Testis (tissue), 3 donors: Measurements from ENCODE around the gene OTOF. TPM values are rescaled to one million over a fixed set of nuclear protein-coding genes. Genes with fewer than 3 reads are reported as not detected.
A peak's percentile ranks its signal among the peaks of the same experiment; 100 is the strongest.

Source experiments
- DNase-seq: peaks from one replicate; pipeline ENCODE4 v3.0.0-alpha.2; 2019
- H3K27ac ChIP-seq, 2 donors: fragments of 200-600 bp; sonication (generic); one replicate each; pipeline ENCODE4 v1.5.1; 2019
- H3K27me3 ChIP-seq: fragments of 200-600 bp; sonication (generic); one replicate; pipeline ENCODE4 v1.5.1; 2019
- H3K36me3 ChIP-seq: fragments of 200-600 bp; sonication (generic); one replicate; pipeline ENCODE4 v1.5.1; 2017; ENCODE audit warnings: low read depth; ENCODE audit errors: missing control alignments
- H3K4me1 ChIP-seq: fragments of 200-600 bp; sonication (generic); one replicate; pipeline ENCODE4 v1.5.1; 2019
- H3K4me3 ChIP-seq, 2 donors: fragments of 200-600 bp; sonication (generic); one replicate each; pipeline ENCODE4 v1.5.1; 2017 to 2019
- H3K9me3 ChIP-seq: fragments of 200-600 bp; sonication (generic); one replicate; pipeline ENCODE4 v1.5.1; 2017
- POLR2A ChIP-seq: fragments of 450-650 bp; IDR thresholded peaks from one replicate; pipeline ENCODE4 v1.6.1; 2017; ENCODE audit warnings: antibody characterized with exemption, mild to moderate bottlenecking, moderate library complexity
- WGBS, 2 donors: methylation state at CpG; one replicate each; pipeline ENCODE4 v1.1.5; 2018; 5-methylcytosine and 5-hydroxymethylcytosine counted together
- intact Hi-C: fragments of 100-400 bp; cut with DNase I; formaldehyde crosslinking; loops from one replicate; pipeline ENCODE4 v1.15.1; 2023; ENCODE audit warnings: low total_unique reads
- polyA plus RNA-seq: library from polyadenylated mRNA; stranded (reverse); fragments of 350-450 nt; fragmentation: Illumina TruSeq; extraction: RNeasy Lipid Tissue Mini Kit (QIAGEN cat#74804); gene quantifications from one replicate; pipeline ENCODE4 v1.2.3, GENCODE V29; 2014; ENCODE audit warnings: low read depth, low replicate concordance; ENCODE audit not compliant: insufficient read depth
- total RNA-seq, 2 donors: library from RNA; depleted of rRNA; stranded (reverse); fragments of >200 nt; gene quantifications; one replicate each; pipeline ENCODE4 v1.2.3, GENCODE V29; 2016
- TF ChIP-seq, protein P1 (sequence below), 3 experiments: fragments of 450-650 bp in 2 of 3; fragments of 200-600 bp in 1 of 3; sonication (generic) in 1 of 3; IDR thresholded peaks; one replicate each; pipeline ENCODE4 v1.5.1; 2016 to 2019; ENCODE audit warnings: antibody characterized with exemption in 3 of 3, mild to moderate bottlenecking in 2 of 3, moderate library complexity in 1 of 3

Gene OTOF
- total and polyA plus RNA-seq, 3 donors from 2014 or later, result 1.6 to 2.2 (median 1.7) TPM

DNA sequence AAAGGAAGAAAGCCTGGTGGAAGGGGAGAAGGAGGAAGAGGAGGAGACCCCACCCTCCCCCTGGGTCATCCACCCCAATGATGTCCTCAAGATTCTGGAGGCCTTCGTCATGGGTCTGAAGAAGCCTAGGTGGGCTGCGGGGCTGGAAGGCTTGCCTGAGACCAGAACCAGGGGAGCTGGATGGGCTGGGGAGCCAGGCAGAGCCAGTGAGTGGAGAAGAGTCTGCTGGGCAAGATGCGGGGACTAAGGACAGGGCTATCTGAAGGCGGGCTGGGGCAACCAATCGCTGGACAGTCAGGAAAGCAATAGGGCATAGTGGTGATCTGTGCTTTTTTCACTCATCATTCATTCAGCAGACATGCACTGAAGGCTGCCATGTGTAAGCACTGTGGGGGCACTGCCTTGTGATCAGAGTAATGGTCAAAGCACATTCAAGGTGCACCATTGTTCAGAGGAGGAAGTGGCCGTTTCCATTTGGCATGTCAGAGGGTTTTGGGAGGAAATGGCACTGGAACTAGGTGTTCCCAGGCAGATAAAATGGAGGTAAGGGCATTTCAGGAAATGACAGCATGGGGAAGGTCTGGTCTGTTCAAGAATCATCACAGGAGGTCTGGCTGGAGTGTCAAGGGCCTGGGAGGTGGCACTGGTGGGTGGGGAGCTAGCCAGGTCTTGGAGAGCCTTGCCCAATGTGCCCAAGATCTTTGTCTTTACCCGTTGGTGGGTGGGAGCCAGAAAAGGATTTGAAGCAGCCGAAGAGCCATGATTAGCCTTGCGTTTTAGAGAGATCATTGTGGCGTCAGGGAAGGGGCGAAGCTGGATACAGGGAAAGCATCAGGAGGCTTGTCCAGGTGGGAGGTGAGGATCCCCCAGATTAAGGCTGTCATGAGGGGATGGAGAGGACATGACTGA lies 24.2 kb downstream of the OTOF start:
- intact Hi-C loops, result no loop called here
- no peak for TF ChIP-seq POLR2A
- TF ChIP-seq, protein P1, sequence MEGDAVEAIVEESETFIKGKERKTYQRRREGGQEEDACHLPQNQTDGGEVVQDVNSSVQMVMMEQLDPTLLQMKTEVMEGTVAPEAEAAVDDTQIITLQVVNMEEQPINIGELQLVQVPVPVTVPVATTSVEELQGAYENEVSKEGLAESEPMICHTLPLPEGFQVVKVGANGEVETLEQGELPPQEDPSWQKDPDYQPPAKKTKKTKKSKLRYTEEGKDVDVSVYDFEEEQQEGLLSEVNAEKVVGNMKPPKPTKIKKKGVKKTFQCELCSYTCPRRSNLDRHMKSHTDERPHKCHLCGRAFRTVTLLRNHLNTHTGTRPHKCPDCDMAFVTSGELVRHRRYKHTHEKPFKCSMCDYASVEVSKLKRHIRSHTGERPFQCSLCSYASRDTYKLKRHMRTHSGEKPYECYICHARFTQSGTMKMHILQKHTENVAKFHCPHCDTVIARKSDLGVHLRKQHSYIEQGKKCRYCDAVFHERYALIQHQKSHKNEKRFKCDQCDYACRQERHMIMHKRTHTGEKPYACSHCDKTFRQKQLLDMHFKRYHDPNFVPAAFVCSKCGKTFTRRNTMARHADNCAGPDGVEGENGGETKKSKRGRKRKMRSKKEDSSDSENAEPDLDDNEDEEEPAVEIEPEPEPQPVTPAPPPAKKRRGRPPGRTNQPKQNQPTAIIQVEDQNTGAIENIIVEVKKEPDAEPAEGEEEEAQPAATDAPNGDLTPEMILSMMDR (IDR thresholded peaks at IDR 0.05), result no peak
- 84 to 88% methylated on average over 11 of the region's 11 CpGs for WGBS, 2 donors
- no peaks in the 10 kb centered on the region for H3K9me3 ChIP-seq
- no peaks in the 10 kb centered on the region for H3K27me3 ChIP-seq
- H3K36me3 ChIP-seq, result no peaks in the 10 kb centered on the region
- H3K27ac ChIP-seq, result no peak overlapping the region
- H3K4me1 ChIP-seq, result no peaks in the 10 kb centered on the region
- no peak overlapping the region for H3K4me3 ChIP-seq
- no peak for DNase-seq

DNA sequence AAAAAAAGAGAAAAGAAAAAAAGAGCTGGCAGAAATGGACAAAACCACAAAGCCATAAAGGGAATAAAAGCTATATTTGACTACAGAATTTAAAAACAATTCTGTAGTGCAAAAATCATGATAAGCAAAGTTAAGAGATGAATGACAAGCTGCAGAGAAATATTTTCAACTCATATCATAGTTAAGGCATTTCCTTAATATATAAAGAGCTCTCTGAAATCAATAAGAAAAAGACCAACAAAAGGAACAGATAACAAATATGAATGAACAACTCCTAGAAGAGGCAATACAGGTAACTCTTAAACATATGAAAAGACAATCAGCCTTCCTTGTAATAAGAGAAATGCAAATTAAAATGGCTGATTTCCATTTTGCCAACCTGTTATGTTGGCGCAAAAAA lies 26.2 kb downstream of the OTOF start:
- no peaks in the 10 kb centered on the region for H3K27me3 ChIP-seq
- H3K4me1 ChIP-seq, result no peaks in the 10 kb centered on the region
- no peaks in the 10 kb centered on the region for H3K36me3 ChIP-seq
- intact Hi-C loops, result no loop called here
- 100% methylated on average over 1 of the region's 1 CpG for WGBS, 2 donors
- H3K9me3 ChIP-seq, result no peaks in the 10 kb centered on the region
- DNase-seq, result no peak
- no peak for TF ChIP-seq POLR2A
- TF ChIP-seq, protein P1 (IDR thresholded peaks at IDR 0.05), result no peak
- H3K27ac ChIP-seq, result no peak overlapping the region
- no peak overlapping the region for H3K4me3 ChIP-seq

DNA sequence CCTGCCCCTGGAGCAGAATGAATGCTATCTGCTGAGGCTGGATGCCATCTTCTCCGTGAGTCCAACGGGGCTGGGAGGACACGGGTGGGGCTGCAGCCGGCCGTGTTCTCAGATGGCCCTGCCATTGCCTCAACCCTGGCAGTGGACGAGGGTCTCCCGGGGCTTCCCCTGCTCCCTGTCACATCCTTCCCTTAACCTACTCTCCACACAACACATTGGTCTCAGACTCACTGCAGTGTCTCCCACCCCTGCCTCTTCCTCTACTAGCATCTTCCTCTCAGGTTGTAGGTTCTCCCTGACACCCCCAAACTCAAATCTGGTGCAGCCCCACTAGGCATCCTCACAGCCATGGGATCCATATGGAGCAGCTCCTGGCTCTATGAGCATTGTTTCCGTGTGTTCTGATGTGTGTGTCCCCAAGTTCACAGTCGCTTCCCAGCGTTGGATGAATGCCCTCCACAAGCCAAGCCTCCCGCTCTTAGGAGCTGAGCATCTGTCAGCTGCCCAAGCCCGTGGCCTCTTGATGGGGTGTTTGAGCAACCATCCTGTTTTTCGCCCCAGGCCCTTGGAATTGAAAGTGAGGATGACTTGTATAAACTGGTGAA lies 27.8 kb downstream of the OTOF start:
- 94% methylated on average over 13 of the region's 13 CpGs for WGBS, 2 donors
- Histone ChIP-seq H3K27ac (no peak overlapping the region), H3K9me3 (no peaks in the 10 kb centered on the region), H3K4me3 (no peak overlapping the region), H3K4me1 (no peaks in the 10 kb centered on the region), H3K27me3 (no peaks in the 10 kb centered on the region), H3K36me3 (no peaks in the 10 kb centered on the region)
- DNase-seq, result peak; percentile 11
- intact Hi-C loops, result no loop called here
- TF ChIP-seq POLR2A, result no peak
- TF ChIP-seq, protein P1 (IDR thresholded peaks at IDR 0.05), result no peak

DNA sequence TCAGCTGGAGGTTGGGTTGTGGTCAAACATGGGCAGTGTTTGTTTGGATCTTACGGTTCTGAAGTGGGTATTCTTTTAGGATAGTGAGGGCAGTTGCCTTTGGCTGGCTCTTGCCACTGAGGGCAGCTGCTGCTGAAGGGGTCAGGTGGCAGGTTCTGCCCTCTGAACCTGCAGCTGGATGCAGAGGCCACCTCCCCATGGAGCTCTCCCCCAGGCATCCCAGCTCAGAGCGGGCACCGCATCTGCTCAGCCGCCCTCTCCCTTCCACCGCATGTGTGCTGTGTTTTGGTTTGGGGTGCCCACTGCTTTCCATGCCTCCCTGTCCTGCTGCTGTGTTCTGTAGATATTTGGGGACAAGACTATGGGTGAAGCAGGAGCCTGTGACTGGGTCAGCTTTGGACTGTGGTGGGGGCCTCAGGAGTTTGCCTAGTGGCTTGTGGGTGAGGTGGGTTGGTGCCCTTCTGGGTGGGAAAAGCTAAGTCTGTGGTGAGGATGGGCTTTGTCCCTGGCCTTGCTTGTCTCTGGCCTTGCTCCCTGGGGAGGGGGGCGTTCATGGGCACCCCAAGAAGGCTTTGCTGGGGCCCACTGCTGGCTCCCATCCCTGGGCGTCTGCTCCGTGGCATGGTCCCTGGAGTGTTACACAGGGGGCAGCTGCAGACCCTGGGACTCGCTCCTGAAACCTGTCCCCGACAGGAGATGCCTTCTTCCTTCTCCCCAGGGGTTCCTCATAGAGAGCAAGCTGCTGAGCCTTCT lies 28.5 kb downstream of the OTOF start:
- H3K9me3 ChIP-seq, result no peaks in the 10 kb centered on the region
- no peak for DNase-seq
- no peak for TF ChIP-seq POLR2A
- H3K27ac ChIP-seq, result no peak overlapping the region
- intact Hi-C loops, result no loop called here
- H3K4me1 ChIP-seq, result no peaks in the 10 kb centered on the region
- WGBS, 2 donors, result 93 to 96% methylated on average over 6 to 10 of the region's 10 CpGs
- H3K36me3 ChIP-seq, result no peaks in the 10 kb centered on the region
- H3K27me3 ChIP-seq, result no peaks in the 10 kb centered on the region
- no peak overlapping the region for H3K4me3 ChIP-seq

DNA sequence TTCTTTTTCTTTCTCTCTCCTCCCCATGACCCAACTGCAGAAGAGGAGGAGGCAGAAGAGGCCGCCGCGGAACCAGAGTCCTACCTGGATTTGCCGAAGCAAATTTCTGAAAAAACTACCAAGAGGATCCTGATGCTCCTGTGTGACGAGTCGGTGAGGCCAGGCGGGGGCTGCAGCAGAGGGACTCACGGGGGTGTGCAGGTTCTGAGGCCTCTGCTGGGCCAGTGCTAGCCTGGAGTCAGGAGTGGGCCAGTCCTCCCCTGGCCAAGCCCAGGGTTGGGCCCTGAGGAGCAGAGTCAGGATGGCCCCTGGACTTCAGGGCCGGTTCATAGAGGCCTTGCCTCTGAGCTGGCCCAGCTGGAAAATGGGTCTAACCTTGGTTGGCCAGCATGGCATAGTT lies 29.3 kb downstream of the OTOF start:
- Histone ChIP-seq H3K36me3 (no peaks in the 10 kb centered on the region), H3K4me3 (no peak overlapping the region), H3K4me1 (no peaks in the 10 kb centered on the region), H3K9me3 (no peaks in the 10 kb centered on the region), H3K27ac (no peak overlapping the region), H3K27me3 (no peaks in the 10 kb centered on the region)
- intact Hi-C loops, result no loop called here
- no peak for DNase-seq
- WGBS, 2 donors, result 95 to 96% methylated on average over 9 of the region's 9 CpGs
- no peak for TF ChIP-seq POLR2A
- TF ChIP-seq, protein P1 (IDR thresholded peaks at IDR 0.05), result no peak
